Right lobe of liver (tissue), 6 donors: Measurements from ENCODE around the gene EXOC3L1. TPM values are rescaled to one million over a fixed set of nuclear protein-coding genes. Genes with fewer than 3 reads are reported as not detected.

Experiments
- ATAC-seq, 4 donors: fragments of 200-7000 bp; cut with Tn5 transposase; one replicate each; pipeline ENCODE4 v1.9.1; 2020; ENCODE audit warnings: mild to moderate bottlenecking in 4 of 4, moderate library complexity in 4 of 4
- DNase-seq, 3 donors: peaks; one replicate each; pipeline ENCODE4 v3.0.0-alpha.2; 2020
- H3K27ac ChIP-seq, 3 donors: fragments of 200-600 bp; one replicate each; pipeline ENCODE4 v1.8.0; 2022
- H3K27me3 ChIP-seq, 2 donors: fragments of 200-600 bp; one replicate each; pipeline ENCODE4 v1.8.0; 2022
- H3K36me3 ChIP-seq, 4 donors: fragments of 200-600 bp; sonication (generic) in 1 of 4; one replicate each; pipeline versions ENCODE4 v1.5.1 to v1.8.0; 2017 to 2022; ENCODE audit warnings: control low read depth in 1 of 4
- H3K4me1 ChIP-seq, 4 donors: fragments of 200-600 bp; sonication (generic) in 1 of 4; one replicate each; pipeline versions ENCODE4 v1.5.1 to v1.8.0; 2017 to 2022; ENCODE audit warnings: control low read depth in 1 of 4
- H3K4me3 ChIP-seq, 3 donors: fragments of 200-600 bp; one replicate each; pipeline ENCODE4 v1.8.0; 2022
- H3K9me3 ChIP-seq, 4 donors: fragments of 200-600 bp; sonication (generic) in 1 of 4; one replicate each; pipeline versions ENCODE4 v1.5.1 to v1.8.0; 2017 to 2022; ENCODE audit warnings: control low read depth in 1 of 4
- POLR2A ChIP-seq: fragments of 450-650 bp; IDR thresholded peaks from one replicate; pipeline ENCODE4 v1.6.1; 2017; ENCODE audit warnings: antibody characterized with exemption, mild to moderate bottlenecking
- WGBS: methylation state at CpG from one replicate; pipeline ENCODE4 v1.1.6; 2018; ENCODE audit warnings: low coverage, low lambda C conversion rate; ENCODE audit not compliant: insufficient coverage; ENCODE audit errors: missing lambda C conversion rate; 5-methylcytosine and 5-hydroxymethylcytosine counted together
- intact Hi-C, 2 donors: fragments of 100-400 bp; cut with DNase I; formaldehyde crosslinking; loops; one replicate each; pipeline versions ENCODE4 v1.11.2 to v1.14.1; 2022
- total RNA-seq, 6 experiments: library from RNA; depleted of rRNA in 2 of 6; stranded (reverse); fragments of >200 nt in 2 of 6; fragmentation: NEBNext Ultra II Directional in 3 of 6; extraction: Animal tissue kit (Norgen Biotek cat#: 25700) in 3 of 6; gene quantifications; one replicate each; pipeline versions ENCODE4 v1.1.0 to v1.2.4, GENCODE V29; 2016 to 2023
- TF ChIP-seq, protein P1 (sequence below), 4 donors: fragments of 200-600 bp in 3 of 4; fragments of 450-650 bp in 1 of 4; IDR thresholded peaks; one replicate each; pipeline versions ENCODE4 v1.5.1 to v1.8.0; 2016 to 2022; ENCODE audit warnings: antibody characterized with exemption in 4 of 4, mild to moderate bottlenecking in 2 of 4
- donor health status: DM: no; HTN: yes; CAD: no.
- donor health status: DM: no; HTN: no; CAD: no.
- donor health status: DM: no; HTN: no; CAD: no.
- donor health status: DM: no; HTN: yes; CAD: no.
- donor health status: DM: no; HTN: yes; CAD: no.

Gene EXOC3L1
- total RNA-seq, 6 experiments from 2014 or later = 1.8 to 4.3 (median 2.5) TPM

DNA sequence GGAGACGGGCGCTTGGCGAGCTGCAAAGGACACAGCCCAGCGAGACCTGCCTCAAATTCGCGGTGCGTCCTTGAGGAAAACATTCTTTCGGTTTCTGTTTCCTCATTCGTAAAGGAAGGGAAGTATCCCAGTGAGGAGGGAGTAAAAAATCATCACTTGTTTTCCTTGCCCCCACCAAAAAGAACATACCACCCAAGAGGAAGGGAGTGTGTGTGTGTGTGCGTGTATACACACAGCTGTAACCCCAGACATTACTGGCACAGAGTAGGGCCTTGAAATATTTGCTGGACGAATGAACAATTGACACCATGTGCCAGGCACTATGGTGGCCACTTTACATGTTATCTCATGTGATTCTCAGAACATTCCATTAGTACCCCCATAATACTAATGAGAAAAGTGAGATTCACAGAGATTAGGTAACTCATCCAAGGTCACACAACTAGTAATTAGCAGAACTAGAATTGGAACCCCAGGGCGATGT, 4.2 kb downstream of the EXOC3L1 start:
- 5% methylated on average over 12 of the region's 12 CpGs for WGBS
- intact Hi-C loops = no loop called here
- DNase-seq (no peak), ATAC-seq (no peak)
- no peak for TF ChIP-seq POLR2A
- TF ChIP-seq, protein P1, sequence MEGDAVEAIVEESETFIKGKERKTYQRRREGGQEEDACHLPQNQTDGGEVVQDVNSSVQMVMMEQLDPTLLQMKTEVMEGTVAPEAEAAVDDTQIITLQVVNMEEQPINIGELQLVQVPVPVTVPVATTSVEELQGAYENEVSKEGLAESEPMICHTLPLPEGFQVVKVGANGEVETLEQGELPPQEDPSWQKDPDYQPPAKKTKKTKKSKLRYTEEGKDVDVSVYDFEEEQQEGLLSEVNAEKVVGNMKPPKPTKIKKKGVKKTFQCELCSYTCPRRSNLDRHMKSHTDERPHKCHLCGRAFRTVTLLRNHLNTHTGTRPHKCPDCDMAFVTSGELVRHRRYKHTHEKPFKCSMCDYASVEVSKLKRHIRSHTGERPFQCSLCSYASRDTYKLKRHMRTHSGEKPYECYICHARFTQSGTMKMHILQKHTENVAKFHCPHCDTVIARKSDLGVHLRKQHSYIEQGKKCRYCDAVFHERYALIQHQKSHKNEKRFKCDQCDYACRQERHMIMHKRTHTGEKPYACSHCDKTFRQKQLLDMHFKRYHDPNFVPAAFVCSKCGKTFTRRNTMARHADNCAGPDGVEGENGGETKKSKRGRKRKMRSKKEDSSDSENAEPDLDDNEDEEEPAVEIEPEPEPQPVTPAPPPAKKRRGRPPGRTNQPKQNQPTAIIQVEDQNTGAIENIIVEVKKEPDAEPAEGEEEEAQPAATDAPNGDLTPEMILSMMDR (IDR thresholded peaks at IDR 0.05) = no peak
- no peak overlapping the region for H3K4me3 ChIP-seq
- no peaks in the 10 kb centered on the region for H3K36me3 ChIP-seq
- H3K27me3 ChIP-seq = no peaks in the 10 kb centered on the region
- H3K27ac ChIP-seq = no peak overlapping the region
- H3K4me1 ChIP-seq = peaks cover 0 to 17% (median 9%) of the 10 kb centered on the region in 4 donors
- no peaks in the 10 kb centered on the region for H3K9me3 ChIP-seq

DNA sequence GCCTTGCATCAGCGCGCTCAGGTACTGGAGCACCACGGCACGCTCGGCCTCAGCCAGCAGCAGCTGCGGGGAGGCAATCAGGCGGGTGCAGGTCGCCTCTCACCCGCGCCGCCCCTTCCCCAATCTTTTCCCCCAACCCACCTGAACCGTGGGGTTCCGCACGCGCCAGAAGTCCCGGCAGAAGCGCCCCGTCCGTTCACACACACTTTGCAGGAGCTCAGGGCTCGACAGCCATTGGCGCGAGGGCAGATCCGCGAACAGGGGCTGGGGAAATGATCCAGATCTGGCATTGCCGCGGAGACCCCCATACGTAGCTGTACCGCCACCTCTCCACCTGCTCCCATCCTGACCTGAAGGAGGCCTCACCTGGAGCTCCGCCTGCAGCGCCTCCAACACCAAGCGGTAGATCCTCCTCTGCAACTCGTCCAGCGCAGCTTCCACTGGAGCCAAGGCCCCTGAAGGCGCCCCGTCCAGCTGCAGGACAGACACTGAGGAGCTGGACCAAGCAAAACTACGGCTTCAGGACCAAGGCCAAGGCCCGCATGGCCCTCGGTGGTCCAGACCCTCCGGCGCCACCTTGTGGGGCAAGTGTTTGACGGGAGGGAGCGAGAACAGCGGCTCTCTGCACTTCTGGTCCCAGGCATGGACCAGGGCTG, 4.8 kb downstream of the EXOC3L1 start:
- peaks cover 0 to 17% (median 9%) of the 10 kb centered on the region in 4 donors for H3K4me1 ChIP-seq
- no peaks in the 10 kb centered on the region for H3K36me3 ChIP-seq
- 9% methylated on average over 12 of the region's 43 CpGs for WGBS
- DNase-seq = peak; percentile 89 to 92 (median 89)
- no peaks in the 10 kb centered on the region for H3K27me3 ChIP-seq
- no peak overlapping the region for H3K4me3 ChIP-seq
- intact Hi-C loops = no loop called here
- H3K9me3 ChIP-seq = no peaks in the 10 kb centered on the region
- peak; percentile 55 to 63 (median 58) for ATAC-seq
- H3K27ac ChIP-seq = no peak overlapping the region
- TF ChIP-seq, protein P1 (IDR thresholded peaks at IDR 0.05) = peak; percentile 76 to 83 (median 77)
- TF ChIP-seq POLR2A = no peak

DNA sequence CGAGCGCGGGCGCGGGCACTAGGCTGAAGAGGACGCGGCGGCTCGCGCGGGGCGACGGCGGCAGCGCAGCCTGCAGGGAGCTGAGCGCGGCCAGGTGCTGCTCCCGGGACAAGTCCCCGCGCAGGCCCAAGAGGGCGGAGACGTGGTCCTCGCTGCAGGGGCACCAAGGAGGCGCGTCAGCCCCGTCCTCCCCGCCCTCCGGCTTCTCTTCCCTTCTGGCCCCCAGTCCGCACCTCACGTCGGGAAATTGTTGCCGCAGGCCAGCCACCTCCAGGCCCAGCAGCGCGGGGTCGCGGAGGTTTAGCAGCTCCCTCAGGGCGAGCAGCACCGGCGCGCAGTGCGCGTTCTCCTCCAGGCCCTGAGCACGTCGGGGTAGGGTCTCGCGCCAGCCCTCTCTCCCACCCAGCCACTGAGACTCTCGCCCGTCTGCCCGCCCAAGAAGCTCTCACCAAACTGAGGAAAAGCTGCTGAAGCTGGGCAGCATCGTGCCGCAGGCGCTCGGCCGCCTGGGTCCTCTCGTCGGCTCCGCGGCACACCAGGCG, 5.4 kb downstream of the EXOC3L1 start:
- peaks cover 0 to 17% (median 9%) of the 10 kb centered on the region in 4 donors for H3K4me1 ChIP-seq
- TF ChIP-seq, protein P1 (IDR thresholded peaks at IDR 0.05) = no peak
- TF ChIP-seq POLR2A = no peak
- H3K27ac ChIP-seq = peak overlapping the region; percentile 85 to 91 (median 90)
- peak overlapping the region; percentile 56 to 79 (median 67) for H3K4me3 ChIP-seq
- peak; percentile 4 to 24 (median 12) for ATAC-seq
- no peaks in the 10 kb centered on the region for H3K36me3 ChIP-seq
- 0% methylated on average over 15 of the region's 59 CpGs for WGBS
- H3K9me3 ChIP-seq = no peaks in the 10 kb centered on the region
- H3K27me3 ChIP-seq = no peaks in the 10 kb centered on the region
- intact Hi-C loops = no loop called here
- peak in 1 of 3 donors; percentile 69 for DNase-seq

DNA sequence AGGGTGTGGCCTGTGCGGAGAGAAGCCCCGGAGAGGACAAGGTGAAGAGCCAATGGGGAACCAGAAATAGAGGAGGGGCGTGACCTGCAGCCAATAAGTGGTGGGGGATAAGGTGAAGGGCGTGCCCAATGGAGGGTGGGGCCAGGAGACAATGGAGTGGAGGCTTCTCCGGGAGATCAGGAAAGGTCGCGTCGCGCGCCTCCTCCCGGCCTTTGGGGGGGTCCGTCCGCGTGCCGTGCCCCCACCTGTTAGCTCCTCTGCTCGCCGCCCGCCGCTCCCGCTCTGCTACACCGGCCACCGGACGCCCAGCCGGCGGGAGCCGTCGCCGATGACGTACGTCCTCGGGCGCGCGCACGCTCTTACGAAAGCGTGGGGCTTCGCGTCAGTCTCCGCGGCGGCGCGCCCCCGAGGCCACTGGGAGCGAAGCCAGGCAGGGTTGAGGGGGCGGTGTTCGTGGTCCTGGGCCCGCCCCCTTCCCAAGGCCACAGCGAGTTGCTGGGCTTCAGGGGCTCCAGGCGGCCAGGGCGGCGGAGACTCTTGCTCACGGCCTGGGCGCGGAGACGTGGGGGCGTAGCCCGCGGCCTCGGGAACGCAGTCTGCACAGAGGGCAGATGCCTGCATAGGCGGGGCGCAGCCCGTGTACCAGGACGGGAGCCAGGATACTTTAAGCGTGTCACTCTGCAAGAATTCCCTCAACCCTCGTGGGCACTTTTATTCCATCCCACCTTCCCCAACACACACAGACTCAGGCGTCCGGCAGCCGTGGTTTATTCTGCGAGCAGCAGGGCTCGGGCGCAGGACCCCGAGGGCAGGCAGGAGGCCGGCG, 6.1 kb downstream of the EXOC3L1 start, which contains the start of gene MATCAP1:
TSS of gene MATCAP1 (minus strand) at position 337 of the 826 bp plus-strand sequence. CDS start 3,353 bp downstream, outside the sequence.
- peak within 1 kb of the TSS; percentile 56 to 79 (median 67) for H3K4me3 ChIP-seq
- H3K36me3 ChIP-seq = no peaks in the 10 kb centered on the region
- intact Hi-C loops = no loop called here
- TF ChIP-seq, protein P1 (IDR thresholded peaks at IDR 0.05) = no peak
- TF ChIP-seq POLR2A = peak; percentile 46
- no peaks in the 10 kb centered on the region for H3K27me3 ChIP-seq
- 0% methylated on average over 13 of the region's 77 CpGs for WGBS
- no peaks in the 10 kb centered on the region for H3K9me3 ChIP-seq
- ATAC-seq (peak; percentile 85 to 94 (median 90)), DNase-seq (peak; percentile 92 to 96 (median 93))
- H3K4me1 ChIP-seq = peaks cover 0 to 18% (median 9%) of the 10 kb centered on the region in 4 donors
- peak within 1 kb of the TSS; percentile 85 to 91 (median 90) for H3K27ac ChIP-seq
